HUDEP-2 (cell line): ENCODE measurements around the gene CARM1.

ENCODE experiments used
- DNase-seq, 76 experiments: peaks; one replicate each; lab custom pipeline; 2025; ENCODE audit not compliant: unreplicated experiment in 76 of 76; lab: John Stamatoyannopoulos, UW

CARM1 gene

DNA sequence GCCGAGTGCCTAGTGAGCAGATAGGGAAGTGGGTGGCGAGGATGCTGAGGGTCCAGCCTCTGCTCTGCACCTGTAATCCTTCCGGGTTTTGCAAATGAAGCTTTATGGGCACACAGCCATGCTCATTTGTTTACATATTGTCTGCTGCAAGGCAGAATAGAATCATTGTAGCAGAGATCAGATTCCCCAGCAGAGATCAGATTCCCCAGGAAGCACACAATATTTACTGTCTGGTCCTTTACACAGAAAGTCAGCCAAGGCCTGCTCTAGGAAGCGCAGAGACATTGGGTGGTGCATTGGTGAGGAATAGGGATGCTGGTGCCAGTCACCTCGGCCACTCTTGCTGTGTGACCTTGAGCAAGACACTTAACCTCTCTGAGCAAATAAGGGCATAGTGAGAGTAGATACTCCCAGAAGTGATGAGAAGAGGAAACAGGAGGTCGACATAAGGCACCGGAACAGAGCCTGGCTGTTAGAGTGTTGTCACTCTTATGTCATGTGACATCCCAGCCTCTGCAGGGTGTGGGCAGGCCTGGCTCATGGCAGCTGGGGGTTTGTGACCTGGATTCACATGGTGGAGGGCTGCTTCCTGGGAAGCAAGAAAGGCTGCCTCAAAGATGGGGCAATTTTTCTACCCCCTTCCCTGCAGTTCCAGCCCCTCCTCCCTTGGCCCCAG is 25.6 kb downstream of the CARM1 start:
- peak in 33 of 76 experiments; percentile 16 to 52 (median 26) for DNase-seq

- peak in 6 of 76 experiments; percentile 40 to 69 (median 58) for DNase-seq
Measured at GRCh38 chr19:10898633-10899032, 27.3 kb downstream of the CARM1 start.

DNA sequence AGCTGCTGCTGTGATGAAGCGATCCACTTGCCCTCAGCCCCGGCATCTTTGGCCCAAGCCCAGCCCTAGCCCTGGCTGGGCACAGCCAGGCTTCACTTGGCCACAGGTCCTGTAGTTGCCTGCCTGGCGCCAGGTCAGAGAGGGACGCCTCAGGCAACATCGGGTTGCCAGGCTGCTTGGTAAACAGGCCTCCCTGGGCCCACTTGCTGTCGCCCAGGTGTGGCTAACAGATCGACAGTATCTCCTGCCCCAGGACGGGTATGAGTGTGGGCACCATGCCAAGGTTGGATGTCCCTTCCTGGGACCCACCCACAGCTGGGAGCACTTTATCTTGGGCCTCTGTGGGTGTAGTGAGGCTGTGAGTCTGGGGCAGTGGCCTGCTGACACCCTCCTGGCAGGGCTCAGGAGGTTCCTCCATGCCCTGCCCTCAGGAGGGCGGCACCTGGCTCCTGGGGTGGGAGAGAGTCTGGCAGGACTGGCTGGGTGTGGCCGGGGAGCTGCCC is 27.8 kb downstream of the CARM1 start:
- DNase-seq, result peak; percentile 79 to 100 (median 98)

GRCh38 chr19:10907925-10908324 is 36.6 kb downstream of the CARM1 start:
- no peak for DNase-seq

- DNase-seq, result no peak
Measured at GRCh38 chr19:10908380-10908960, 37.1 kb downstream of the CARM1 start.

- DNase-seq, result no peak
Measured at GRCh38 chr19:10911579-10912363, 40.4 kb downstream of the CARM1 start.

DNA sequence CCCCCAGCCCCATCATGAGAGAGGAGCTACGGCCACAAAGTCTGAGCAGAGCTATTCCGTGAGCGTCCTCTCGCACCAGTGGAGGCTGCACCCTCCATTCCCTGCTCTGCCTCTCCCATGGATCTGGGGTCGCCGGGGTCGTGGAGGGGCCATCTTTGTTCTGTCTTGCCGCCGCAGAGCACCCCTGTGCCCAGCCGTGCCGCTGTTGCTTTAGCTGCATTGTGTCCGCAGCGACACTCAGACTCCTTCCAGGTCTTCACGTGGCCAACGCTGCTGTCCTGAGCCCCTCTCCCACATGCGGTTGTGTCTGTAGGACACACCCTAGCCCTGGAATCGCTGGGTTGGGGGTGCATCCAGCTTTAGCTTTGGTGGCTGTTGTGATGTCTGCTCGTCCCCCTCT is 41.3 kb downstream of the CARM1 start:
- DNase-seq, result no peak

- no peak for DNase-seq
Measured at GRCh38 chr19:10913716-10914340, 42.5 kb downstream of the CARM1 start.

- peak in 11 of 76 experiments; percentile 13 to 43 (median 26) for DNase-seq
Measured at GRCh38 chr19:10915130-10916091, 44.1 kb downstream of the CARM1 start.

- DNase-seq, result no peak
Measured at GRCh38 chr19:10916602-10917001, 45.2 kb downstream of the CARM1 start.

DNA sequence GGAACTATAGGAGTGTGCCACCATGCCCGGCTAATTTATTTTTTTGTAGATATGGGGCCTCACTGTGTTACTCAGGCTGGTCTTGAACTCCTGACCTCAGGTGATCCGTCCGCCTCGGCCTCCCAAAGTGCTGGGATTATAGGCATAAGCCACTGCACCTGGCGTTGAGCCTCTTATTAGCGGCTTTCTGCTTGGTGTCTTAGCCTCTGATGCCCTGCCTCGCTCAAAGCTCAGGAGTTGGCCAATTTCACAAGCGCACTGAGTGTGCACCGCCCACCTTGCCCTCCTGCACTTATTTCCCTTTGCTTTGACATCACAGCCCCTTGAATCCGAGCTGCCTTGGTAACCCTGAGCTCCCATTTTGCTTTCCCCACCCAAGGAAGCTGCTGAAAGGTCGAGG is 47.0 kb downstream of the CARM1 start:
- no peak for DNase-seq

DNA sequence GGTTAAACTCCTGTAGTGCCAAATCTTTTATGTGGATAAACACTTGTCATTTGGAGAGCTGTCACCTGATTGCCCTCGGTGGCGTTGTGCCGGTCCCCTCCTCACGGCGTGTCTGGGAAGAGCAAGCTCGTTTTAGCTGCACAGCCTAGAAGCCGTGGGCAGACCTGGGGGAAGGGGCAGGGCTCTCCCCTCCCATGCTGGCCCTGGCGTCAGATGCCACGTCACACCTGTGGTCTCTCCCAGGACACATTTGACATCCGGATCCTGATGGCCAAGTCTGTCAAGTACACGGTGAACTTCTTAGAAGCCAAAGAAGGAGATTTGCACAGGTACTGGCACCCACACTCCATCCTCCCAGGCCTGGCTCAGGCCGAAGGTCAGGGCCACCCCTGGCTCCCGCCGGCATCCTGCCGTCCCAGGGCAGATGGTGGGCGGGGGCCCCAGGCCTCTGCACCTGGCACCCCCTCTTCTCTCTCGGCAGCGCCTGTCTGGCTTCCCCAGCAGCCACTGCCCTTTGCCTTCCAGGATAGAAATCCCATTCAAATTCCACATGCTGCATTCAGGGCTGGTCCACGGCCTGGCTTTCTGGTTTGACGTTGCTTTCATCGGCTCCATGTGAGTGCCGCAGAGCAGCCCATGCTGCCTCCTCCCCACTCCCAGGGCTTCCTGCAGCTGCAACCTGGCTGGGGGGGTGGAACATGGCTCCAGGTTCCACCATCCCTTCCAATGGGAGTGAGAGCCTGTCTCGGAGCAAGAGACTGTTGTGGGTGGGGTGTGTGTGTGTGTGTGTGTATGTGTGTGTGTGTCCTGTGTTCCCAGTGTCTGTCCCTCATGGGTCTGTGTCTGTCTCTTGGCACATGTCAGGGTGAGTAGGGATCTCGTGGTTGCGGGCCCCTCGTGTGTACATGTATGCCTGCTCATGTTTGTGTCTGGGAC is 48.3 kb downstream of the CARM1 start:
- DNase-seq, result no peak

- no peak for DNase-seq
Measured at GRCh38 chr19:10920288-10920655, 48.9 kb downstream of the CARM1 start.

DNA sequence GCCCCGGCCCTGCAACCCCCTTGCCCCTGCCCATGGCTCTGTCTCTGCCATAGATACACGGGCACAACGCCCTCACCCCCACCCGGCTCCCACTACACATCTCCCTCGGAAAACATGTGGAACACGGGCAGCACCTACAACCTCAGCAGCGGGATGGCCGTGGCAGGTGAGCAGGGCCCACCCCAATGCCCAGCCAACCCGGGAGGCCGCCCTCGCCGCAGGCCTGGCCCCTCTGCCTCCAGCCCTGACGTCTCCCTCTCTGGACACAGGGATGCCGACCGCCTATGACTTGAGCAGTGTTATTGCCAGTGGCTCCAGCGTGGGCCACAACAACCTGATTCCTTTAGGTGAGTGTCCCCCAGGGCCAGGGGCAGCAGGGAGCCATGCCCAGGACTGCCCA is 49.4 kb downstream of the CARM1 start:
- no peak for DNase-seq

DNA sequence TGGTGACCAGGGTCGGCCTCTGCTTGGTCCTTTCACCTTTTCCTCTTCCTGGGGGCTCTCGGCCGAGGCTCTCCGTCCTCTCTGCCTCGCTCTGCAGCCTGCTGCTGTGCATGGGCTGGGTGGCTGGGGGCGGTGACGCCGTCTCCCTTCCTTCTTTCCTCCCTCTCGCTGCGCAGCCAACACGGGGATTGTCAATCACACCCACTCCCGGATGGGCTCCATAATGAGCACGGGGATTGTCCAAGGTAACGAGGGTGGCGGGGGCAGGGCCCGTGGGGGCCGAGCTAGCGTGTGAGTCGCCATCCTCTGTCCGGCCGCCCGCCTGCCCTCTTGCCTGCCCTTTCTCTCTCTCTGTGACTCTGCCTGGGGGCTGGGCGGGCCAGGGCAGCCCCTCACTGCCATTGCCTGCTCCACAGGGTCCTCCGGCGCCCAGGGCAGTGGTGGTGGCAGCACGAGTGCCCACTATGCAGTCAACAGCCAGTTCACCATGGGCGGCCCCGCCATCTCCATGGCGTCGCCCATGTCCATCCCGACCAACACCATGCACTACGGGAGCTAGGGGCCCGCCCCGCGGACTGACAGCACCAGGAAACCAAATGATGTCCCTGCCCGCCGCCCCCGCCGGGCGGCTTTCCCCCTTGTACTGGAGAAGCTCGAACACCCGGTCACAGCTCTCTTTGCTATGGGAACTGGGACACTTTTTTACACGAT is 50.0 kb downstream of the CARM1 start:
- DNase-seq, result no peak

DNA sequence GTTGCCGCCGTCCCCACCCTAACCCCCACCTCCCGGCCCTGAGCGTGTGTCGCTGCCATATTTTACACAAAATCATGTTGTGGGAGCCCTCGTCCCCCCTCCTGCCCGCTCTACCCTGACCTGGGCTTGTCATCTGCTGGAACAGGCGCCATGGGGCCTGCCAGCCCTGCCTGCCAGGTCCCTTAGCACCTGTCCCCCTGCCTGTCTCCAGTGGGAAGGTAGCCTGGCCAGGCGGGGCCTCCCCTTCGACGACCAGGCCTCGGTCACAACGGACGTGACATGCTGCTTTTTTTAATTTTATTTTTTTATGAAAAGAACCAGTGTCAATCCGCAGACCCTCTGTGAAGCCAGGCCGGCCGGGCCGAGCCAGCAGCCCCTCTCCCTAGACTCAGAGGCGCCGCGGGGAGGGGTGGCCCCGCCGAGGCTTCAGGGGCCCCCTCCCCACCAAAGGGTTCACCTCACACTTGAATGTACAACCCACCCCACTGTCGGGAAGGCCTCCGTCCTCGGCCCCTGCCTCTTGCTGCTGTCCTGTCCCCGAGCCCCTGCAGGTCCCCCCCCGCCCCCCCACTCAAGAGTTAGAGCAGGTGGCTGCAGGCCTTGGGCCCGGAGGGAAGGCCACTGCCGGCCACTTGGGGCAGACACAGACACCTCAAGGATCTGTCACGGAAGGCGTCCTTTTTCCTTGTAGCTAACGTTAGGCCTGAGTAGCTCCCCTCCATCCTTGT is 50.7 kb downstream of the CARM1 start:
- no peak for DNase-seq

DNA sequence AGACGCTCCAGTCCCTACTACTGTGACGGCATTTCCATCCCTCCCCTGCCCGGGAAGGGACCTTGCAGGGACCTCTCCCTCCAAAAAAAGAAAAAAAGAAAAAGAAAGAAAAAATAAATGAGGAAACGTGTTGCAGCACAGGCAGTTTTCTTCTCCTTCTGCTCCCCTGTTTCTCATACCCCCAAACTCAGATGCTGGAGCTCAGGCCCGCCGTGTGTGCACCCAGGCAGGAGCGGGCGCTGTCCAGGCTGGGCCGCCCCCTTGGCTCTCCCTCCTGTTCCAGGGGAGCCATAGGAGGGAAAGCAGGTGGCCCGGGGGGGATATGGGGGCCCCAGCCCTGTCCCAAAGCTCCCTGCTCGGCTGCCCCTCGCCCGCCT is 51.3 kb downstream of the CARM1 start:
- no peak for DNase-seq
